ENCODE measurements around the gene GPC5.

GRCh38 chr13:91520952-91521351 lies 122.5 kb downstream of the GPC5 start:
- TF ChIP-seq CTCF (IDR thresholded peaks at IDR 0.05) (no peak), POLR2A (IDR thresholded peaks at IDR 0.05) (no peak)

Data from testis (tissue), 2 donors.